GM19023 (cell line): Measurements from ENCODE around the gene TNFRSF8.
A peak's percentile ranks its signal among the peaks of the same experiment; 100 is the strongest.

Source experiments
- ATAC-seq: cut with Tn5 transposase; IDR thresholded peaks from one replicate; pipeline ENCODE4 v1.9.1; 2021; ENCODE audit warnings: mild to moderate bottlenecking, moderate library complexity; ENCODE audit not compliant: unreplicated experiment

Gene TNFRSF8

GRCh38 chr1:12059722-12060464, 3.2 kb upstream of the TNFRSF8 start:
- ATAC-seq, result no peak

GRCh38 chr1:12060500-12060899, 2.6 kb upstream of the TNFRSF8 start:
- ATAC-seq, result no peak

DNA sequence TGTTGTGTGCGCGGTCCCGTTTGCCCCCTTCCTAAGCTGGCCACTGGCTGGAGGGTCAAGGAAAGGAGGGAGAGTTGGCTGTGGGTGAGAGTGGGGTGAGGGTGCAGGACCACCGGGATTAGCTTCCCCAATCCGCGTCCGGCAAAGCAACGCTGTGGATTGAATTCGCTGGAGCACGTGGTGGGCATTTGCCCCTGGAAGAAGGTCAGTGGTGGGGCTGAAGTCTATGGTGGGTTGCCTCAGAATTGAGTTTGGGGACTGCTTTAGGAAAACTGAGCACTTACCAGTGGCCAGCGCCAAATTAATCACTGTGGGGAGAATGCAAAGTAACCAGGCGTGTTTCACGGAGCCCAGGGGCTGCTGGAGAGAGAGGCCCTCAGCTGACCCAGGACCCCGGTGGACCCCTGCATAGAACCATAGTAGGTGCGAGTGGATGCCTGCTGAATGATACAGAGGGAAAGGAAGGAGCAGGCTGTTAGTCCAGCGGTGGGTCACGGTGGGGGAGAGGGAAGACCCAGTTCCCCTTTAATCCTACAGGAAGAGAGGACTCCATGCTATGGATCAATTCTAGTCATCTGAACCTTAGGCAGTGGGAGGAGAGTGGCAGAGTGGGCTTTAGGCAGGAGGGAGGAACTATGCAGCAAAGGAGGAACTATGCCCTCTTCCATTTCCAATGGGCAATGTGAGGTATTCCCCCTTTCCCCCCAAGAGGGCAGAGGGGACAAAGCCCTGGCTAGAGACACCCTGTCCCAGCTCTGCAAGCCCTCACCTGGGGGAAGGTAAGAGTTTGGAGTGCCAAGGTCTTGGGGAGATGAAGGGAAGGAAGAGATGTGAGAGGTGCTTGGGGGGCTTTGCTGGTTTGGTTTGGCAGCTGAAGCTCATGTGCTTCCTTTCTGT, 1.2 kb downstream of the TNFRSF8 start:
- no peak for ATAC-seq

DNA sequence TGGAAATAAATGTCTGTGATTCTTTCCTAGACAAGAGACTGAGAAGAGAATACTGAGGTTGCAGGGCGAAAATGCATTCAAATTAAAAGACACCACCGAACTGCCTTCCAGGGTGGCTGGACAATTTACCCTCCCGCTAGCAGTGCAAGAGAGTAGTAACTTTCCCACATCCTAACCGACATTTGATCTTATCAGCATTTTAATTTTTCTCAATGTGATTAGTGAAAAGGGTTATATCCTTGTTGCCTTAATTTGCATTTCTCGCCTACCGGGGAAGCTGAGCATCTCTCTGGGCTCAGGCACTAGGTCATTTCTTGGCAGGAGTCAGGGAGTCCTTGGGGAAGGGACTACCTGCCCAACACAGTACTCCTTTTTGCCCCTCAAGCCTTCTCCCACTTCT, 2.8 kb downstream of the TNFRSF8 start:
- ATAC-seq, result no peak

DNA sequence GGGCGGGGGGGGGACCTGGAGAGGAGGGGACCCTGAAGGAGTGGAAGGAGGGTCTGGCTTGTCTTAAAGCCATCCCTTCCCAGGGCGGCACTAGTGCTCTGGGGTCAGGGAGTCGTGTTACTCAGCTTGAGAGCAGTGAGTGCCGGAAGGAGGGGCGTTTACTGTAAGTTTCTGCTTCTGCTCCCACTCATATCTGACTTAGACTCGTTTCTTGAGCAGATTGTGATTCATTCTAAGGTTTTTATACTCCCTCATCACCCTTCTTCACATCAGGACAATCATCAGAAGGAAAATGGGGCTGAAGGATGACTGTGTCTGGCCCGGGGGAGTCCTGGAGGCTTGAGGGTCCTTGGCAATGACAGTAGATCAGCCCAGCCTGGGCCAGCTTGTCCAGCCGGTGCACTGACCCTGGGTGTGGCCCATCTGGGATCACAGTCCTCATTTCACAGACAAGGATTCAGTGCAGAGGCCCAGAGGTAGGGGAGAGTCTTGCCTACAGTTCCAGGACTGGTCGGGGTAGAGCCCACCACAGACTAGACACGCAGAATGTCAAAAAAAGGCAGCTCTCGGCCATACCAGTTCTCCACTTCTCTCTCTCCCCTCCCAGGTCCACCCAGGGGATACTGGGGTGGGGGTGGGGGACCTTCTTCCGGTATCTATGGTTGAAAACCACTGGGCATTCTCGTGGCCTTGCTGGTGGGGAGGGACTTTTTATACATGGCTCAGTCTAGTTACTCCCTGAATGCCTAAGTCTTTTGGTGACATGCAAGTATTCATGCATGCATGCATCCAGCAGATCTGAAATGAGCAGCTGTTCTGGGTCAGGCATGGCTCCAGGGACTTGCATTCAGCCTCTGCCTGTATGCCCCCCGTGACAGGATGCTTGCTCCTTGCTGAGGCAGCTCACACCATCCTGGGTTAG, 5.1 kb downstream of the TNFRSF8 start:
- ATAC-seq, result no peak

DNA sequence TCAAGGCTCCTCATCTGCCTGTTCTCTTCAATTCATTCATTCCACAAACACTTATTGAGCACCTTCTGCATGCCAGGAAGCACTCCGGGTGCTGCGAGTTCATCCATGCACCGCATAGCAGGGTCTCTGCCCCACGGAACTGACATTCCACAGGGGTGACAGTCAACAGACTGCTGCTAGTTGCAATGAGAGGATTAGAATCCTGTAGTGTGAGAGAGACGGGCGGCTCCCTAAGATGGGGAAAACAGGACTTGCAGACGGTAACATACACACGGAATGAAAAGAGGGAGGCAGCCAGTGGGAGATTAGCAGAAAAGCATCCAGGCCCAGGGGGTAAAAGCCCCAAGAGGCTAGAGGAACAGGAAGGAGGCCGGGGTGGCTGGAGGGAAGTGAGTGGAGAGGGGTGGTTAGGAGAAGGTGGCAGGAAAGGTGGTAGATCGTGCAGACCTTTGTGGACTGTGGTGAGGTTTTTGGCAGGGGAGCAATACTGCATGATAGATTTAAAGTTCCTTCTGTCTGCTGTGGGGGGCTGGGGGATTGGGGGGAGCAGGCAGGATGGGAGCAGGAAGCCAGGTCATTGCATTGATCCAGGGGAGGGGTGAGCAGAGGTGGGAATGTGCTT, 6.6 kb downstream of the TNFRSF8 start:
- ATAC-seq, result no peak

- ATAC-seq, result no peak
Measured at GRCh38 chr1:12071892-12072291, 8.8 kb downstream of the TNFRSF8 start.

- no peak for ATAC-seq
Measured at GRCh38 chr1:12072741-12073140, 9.6 kb downstream of the TNFRSF8 start.

DNA sequence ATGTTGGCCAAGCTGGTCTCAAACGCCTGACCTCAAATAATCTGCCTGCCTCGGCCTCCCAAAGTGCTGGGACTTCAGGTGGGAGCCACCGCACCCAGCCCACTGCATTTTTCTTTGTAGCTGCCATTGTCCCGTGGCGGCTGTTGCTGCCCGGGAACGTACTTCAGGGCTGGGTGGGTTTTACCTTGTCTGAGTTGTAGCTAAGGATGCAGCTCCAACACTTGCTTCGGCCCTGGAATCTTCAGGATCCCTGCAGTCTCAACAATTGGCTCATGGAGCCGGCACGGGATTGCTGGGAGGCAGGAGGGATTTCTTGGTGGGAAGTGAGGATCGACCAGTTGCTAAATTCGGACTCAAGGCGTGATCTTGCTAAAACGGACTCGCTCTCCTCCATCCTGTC, 10.7 kb downstream of the TNFRSF8 start:
- no peak for ATAC-seq

GRCh38 chr1:12075195-12076114, 12.4 kb downstream of the TNFRSF8 start:
- ATAC-seq, result no peak

DNA sequence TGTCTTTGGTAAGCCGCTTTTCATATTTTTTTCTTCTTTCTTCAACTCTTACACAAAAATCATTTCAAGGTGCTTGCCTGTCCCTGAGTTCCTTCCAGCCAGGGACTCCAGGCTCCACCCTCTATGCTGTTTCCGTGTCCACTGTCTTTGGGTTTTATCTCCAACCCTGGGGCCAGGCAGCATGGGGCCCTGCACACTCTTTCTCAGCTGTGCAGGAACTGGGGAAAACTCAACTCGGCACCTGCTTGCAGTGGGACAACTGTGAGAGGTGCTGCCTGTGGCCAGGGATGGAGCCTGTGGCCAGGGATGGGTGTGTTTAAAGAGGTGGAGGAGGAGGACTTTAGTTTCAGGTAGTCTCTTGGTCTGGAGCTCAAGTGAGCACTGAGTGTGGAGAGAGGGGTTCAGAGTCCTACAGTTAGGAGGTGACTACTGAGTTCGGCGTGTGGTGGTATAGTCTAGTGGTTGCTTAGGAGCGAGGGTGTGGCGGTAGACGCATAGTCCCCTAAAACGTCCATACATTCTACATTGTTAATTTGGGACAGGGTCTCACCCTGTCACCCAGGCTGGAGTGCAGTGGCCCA, 13.4 kb downstream of the TNFRSF8 start:
- no peak for ATAC-seq

GRCh38 chr1:12078575-12078937, 15.5 kb downstream of the TNFRSF8 start:
- no peak for ATAC-seq

- ATAC-seq, result peak; percentile 63
Measured at GRCh38 chr1:12078938-12079861, 16.1 kb downstream of the TNFRSF8 start.

- no peak for ATAC-seq
Measured at GRCh38 chr1:12080156-12080555, 17.1 kb downstream of the TNFRSF8 start.

DNA sequence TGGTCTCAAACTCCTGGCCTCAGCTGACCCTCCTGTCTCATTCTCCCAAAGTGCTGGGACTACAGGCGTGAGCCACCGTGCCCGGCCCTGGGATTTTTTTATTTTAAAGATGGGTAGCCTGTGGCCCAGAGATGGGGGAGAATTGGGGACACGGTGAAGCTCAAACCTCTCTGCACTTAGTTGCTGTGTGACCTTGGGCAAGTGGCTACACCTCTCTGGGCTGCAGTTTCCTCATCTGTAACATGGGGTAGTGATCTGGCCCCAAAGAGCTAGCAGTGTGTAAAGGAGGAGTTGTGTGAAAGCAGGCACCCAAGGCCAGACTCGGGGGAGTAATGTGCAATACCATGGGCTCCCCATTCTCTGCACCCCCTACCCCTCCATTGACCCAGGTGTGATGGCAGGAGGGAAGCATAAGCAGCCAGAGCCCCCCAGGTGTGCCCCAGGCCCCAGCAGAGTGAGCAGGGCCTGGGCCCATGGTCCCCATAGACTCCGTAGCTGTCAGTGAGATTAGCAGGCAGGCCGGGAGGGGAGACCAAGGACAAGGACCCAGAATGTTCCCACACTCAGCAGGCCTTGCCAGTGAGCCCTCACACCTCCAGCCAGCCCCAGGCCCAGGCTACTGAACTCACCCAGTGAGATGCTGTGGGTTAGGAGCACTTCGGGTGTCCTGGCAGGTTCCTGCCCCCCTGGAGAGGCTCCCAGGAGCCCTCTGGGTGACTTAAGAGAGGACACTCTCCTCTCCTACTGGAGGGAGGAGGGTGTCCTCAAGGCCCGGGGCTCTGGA, 17.9 kb downstream of the TNFRSF8 start:
- no peak for ATAC-seq

GRCh38 chr1:12081648-12082396, 18.7 kb downstream of the TNFRSF8 start:
- no peak for ATAC-seq

- no peak for ATAC-seq
Measured at GRCh38 chr1:12082988-12083387, 19.9 kb downstream of the TNFRSF8 start.
